HCT116 (cell line): ENCODE data around the gene DAO. TPM values are rescaled to one million over a fixed set of nuclear protein-coding genes. Genes with fewer than 3 reads are reported as not detected.

ENCODE experiments used
- ATAC-seq: fragments of 200-7000 bp; cut with Tn5 transposase; 2 replicates; pipeline ENCODE4 v1.9.1; 2020; ENCODE audit warnings: mild to moderate bottlenecking, moderate library complexity
- BruUV-seq: library from RNA; stranded (reverse); fragments of 400-500 nt; replicated peaks from 2 replicates; lab custom pipeline; 2021; lab: Mats Ljungman, UMichigan
- CTCF ChIA-PET: fragments of 300-600 bp; sonication (Branson Sonifier 250); formaldehyde crosslinking; loops from one replicate; lab custom pipeline; 2021; ENCODE audit warnings: antibody characterized with exemption; lab: Charles Lee
- POLR2A ChIA-PET: fragments of 300-600, 350-600 bp; sonication (Branson Sonifier 250); formaldehyde crosslinking; loops from one replicate; lab custom pipeline; 2021; ENCODE audit warnings: antibody characterized with exemption; lab: Charles Lee
- RAD21 ChIA-PET, 2 experiments: fragments of 300-600 bp; sonication (Branson Sonifier 250); formaldehyde crosslinking; loops; one replicate each; lab custom pipeline; 2023; ENCODE audit warnings: low total read pairs in 2 of 2; ENCODE audit not compliant: uncharacterized antibody in 2 of 2, unreplicated experiment in 2 of 2, low non-redundant PET in 1 of 2; lab: Charles Lee
- DNase-seq: peaks from one replicate; pipeline ENCODE4 v3.0.0-alpha.2; 2010; ENCODE audit warnings: low read depth, low spot score
- H2AFZ ChIP-seq: fragments of 200-600 bp; shearing (Covaris generic), sonication (generic); 2 replicates; pipeline ENCODE4 v1.6.1; 2017; ENCODE audit warnings: low read depth, mixed run types, mixed read lengths, antibody characterized with exemption, low read length; ENCODE audit not compliant: poor library complexity, severe bottlenecking
- H3K27ac ChIP-seq: 2 replicates; pipeline ENCODE4 v1.5.1; 2012; ENCODE audit warnings: low read depth, low read length
- H3K27me3 ChIP-seq: fragments of 200-600 bp; sonication (generic); 2 replicates; pipeline ENCODE4 v1.6.1; 2016; ENCODE audit warnings: mixed run types, low read length, mixed read lengths; ENCODE audit not compliant: insufficient read depth
- H3K36me3 ChIP-seq, 2 experiments: fragments of 200-500 bp in 1 of 2; fragments of 200-600 bp in 1 of 2; sonication (Bioruptor generic) in 1 of 2; sonication (generic) in 1 of 2; 2 replicates each; pipeline versions ENCODE4 v1.5.1 to v1.6.1; 2014 to 2016; ENCODE audit warnings: low read length in 2 of 2, inconsistent platforms in 1 of 2, mixed read lengths in 1 of 2, mixed run types in 1 of 2; ENCODE audit not compliant: insufficient read depth in 2 of 2, control insufficient read depth in 1 of 2
- H3K4me1 ChIP-seq, 2 experiments: fragments of 200-600 bp in 1 of 2; sonication (generic) in 1 of 2; 2 replicates each; pipeline versions ENCODE4 v1.5.1 to v1.6.1; 2012 to 2017; ENCODE audit warnings: low read length in 2 of 2, inconsistent platforms in 1 of 2, mild to moderate bottlenecking in 1 of 2, mixed read lengths in 1 of 2, mixed run types in 1 of 2, moderate library complexity in 1 of 2; ENCODE audit not compliant: insufficient read depth in 2 of 2, control insufficient read depth in 1 of 2
- H3K4me2 ChIP-seq: fragments of 200-600 bp; sonication (generic); 2 replicates; pipeline ENCODE4 v1.6.1; 2017; ENCODE audit warnings: mixed run types, low read length, mixed read lengths
- H3K4me3 ChIP-seq, 2 experiments: fragments of 200-600 bp in 1 of 2; sonication (generic) in 1 of 2; replicated peaks in 1 of 2; 2 replicates each; pipeline ENCODE4 v1.5.1; 2011 to 2016; ENCODE audit warnings: low read length in 2 of 2, control low read depth in 1 of 2, low read depth in 1 of 2, mild to moderate bottlenecking in 1 of 2, mixed read lengths in 1 of 2, mixed run types in 1 of 2
- H3K79me2 ChIP-seq: fragments of 200-600 bp; sonication (generic); 2 replicates; pipeline ENCODE4 v1.6.1; 2017; ENCODE audit warnings: mild to moderate bottlenecking, mixed run types, low read length, moderate library complexity, mixed read lengths; ENCODE audit not compliant: insufficient read depth
- H3K9ac ChIP-seq: fragments of 200-600 bp; sonication (generic); 2 replicates; pipeline ENCODE4 v1.6.1; 2016; ENCODE audit warnings: low read length, mixed read lengths
- H3K9me2 ChIP-seq: fragments of 200-600 bp; sonication (generic), shearing (Covaris generic); 2 replicates; pipeline ENCODE4 v1.6.1; 2017; ENCODE audit warnings: mixed run types, mild to moderate bottlenecking, moderate library complexity; ENCODE audit not compliant: insufficient read depth
- H3K9me3 ChIP-seq, 2 experiments: fragments of 200-500 bp in 1 of 2; fragments of 200-600 bp in 1 of 2; sonication (Bioruptor generic) in 1 of 2; sonication (generic) in 1 of 2; 2 replicates each; pipeline ENCODE4 v1.6.1; 2014 to 2017; ENCODE audit warnings: low read length in 2 of 2, mixed read lengths in 2 of 2, inconsistent platforms in 1 of 2, low read depth in 1 of 2, mild to moderate bottlenecking in 1 of 2, mixed run types in 1 of 2, moderate library complexity in 1 of 2; ENCODE audit not compliant: control insufficient read depth in 1 of 2, insufficient read depth in 1 of 2
- H4K20me1 ChIP-seq: fragments of 200-600 bp; sonication (generic), shearing (Covaris generic); 2 replicates; pipeline ENCODE4 v1.6.1; 2017; ENCODE audit warnings: mixed run types, mild to moderate bottlenecking, moderate library complexity; ENCODE audit not compliant: insufficient read depth
- ATF3 ChIP-seq: IDR thresholded peaks from 2 replicates; pipeline ENCODE4 v1.6.1; 2012
- MAX ChIP-seq: IDR thresholded peaks from 2 replicates; pipeline ENCODE4 v1.6.1; 2012
- SP1 ChIP-seq: IDR thresholded peaks from 2 replicates; pipeline ENCODE4 v1.6.1; 2012; ENCODE audit warnings: low read depth
- intact Hi-C: fragments of 100-400 bp; cut with micrococcal nuclease; formaldehyde crosslinking; loops from 2 replicates; pipeline ENCODE4 v1.10.0; 2022
- total RNA-seq: library from RNA; stranded (reverse); gene quantifications from one replicate; pipeline ENCODE4 v1.2.1, GENCODE V29; 2021; ENCODE audit not compliant: unreplicated experiment

The DAO gene
- total RNA-seq, 1 experiment from 2014 or later: not detected

- BruUV-seq: no TSS peak
- no peak overlapping the region for H3K27ac ChIP-seq
- H3K27me3 ChIP-seq: no peaks in the 10 kb centered on the region
- no peak overlapping the region for H3K9ac ChIP-seq
- H3K9me2 ChIP-seq: no peaks in the 10 kb centered on the region
- ATAC-seq: no peak
- H3K4me1 ChIP-seq: peaks cover 15% of the 10 kb centered on the region in 2 experiments; a peak in 2 of 4 replicates
- no peaks in the 10 kb centered on the region for H3K9me3 ChIP-seq
- ChIA-PET CTCF (no interaction called here), RAD21 (no interaction called here), POLR2A (no interaction called here)
- H3K4me2 ChIP-seq: no peak overlapping the region
- no peak for DNase-seq
- intact Hi-C loops: no loop called here
- TF ChIP-seq ATF3 (no peak), SP1 (no peak), MAX (no peak)
- H2AFZ ChIP-seq: no peak overlapping the region
- H4K20me1 ChIP-seq: no peaks in the 10 kb centered on the region
- H3K79me2 ChIP-seq: no peaks in the 10 kb centered on the region
- no peaks in the 10 kb centered on the region for H3K36me3 ChIP-seq
- H3K4me3 ChIP-seq: no peak overlapping the region
These were observed 30.4 kb downstream of the DAO start for GRCh38 chr12:108910336-108910735.

GRCh38 chr12:108911915-108912314, 32.0 kb downstream of the DAO start:
- Histone ChIP-seq H3K4me3 (no peak overlapping the region), H3K4me1 (peaks cover 15% of the 10 kb centered on the region in 2 experiments; a peak in 2 of 4 replicates), H3K79me2 (no peaks in the 10 kb centered on the region), H3K9ac (no peak overlapping the region), H3K9me3 (no peaks in the 10 kb centered on the region), H3K4me2 (peak overlapping the region; percentile 32), H3K27ac (no peak overlapping the region), H3K9me2 (no peaks in the 10 kb centered on the region), H3K36me3 (no peaks in the 10 kb centered on the region), H3K27me3 (no peaks in the 10 kb centered on the region), H2AFZ (no peak overlapping the region), H4K20me1 (no peaks in the 10 kb centered on the region)
- ChIA-PET RAD21 (no interaction called here), POLR2A (no interaction called here), CTCF (no interaction called here)
- DNase-seq (no peak), ATAC-seq (peak; percentile 49)
- BruUV-seq: no TSS peak
- intact Hi-C loops: no loop called here
- no peak for TF ChIP-seq MAX
- TF ChIP-seq SP1: peak; percentile 44; the same call in 1 of the 2 replicates
